ENCODE results near the gene CCDC88C.

DNA sequence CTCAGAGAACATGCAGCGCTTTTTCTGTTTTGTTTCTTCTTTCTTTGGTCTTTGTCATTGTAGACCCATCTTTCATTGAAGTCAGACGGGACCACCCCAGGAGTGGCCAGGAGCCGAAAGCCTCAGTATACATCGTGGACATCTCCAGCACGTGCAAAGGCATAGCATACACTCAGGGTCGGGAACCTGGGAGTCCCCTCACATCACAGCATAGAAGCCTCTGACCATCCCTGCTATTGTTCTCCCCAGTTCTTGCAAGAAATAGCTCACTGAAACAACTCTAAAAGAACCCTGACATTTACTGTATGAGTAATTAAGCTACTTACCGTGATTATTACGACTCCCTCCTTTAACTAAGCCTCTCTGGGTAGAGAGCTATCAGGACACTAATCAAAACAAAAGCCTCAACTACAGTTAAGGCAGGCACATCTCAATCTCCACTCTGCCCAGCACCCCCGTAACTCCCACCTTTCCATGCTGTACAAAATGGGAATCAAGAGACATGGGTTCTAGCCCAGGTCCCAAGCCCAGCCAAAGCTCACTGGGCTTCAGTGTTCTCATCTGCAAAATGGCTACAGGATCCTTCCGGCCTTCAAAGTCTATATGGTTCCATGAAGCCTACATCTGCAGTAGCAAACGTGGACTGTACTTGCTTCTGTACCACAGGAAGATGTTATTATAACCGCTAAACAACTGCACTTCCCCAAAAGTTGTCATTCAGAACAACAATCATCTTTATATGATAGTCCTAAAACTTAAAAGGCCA, 6.7 kb downstream of the CCDC88C start:
- TF ChIP-seq, protein P1, sequence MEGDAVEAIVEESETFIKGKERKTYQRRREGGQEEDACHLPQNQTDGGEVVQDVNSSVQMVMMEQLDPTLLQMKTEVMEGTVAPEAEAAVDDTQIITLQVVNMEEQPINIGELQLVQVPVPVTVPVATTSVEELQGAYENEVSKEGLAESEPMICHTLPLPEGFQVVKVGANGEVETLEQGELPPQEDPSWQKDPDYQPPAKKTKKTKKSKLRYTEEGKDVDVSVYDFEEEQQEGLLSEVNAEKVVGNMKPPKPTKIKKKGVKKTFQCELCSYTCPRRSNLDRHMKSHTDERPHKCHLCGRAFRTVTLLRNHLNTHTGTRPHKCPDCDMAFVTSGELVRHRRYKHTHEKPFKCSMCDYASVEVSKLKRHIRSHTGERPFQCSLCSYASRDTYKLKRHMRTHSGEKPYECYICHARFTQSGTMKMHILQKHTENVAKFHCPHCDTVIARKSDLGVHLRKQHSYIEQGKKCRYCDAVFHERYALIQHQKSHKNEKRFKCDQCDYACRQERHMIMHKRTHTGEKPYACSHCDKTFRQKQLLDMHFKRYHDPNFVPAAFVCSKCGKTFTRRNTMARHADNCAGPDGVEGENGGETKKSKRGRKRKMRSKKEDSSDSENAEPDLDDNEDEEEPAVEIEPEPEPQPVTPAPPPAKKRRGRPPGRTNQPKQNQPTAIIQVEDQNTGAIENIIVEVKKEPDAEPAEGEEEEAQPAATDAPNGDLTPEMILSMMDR (IDR thresholded peaks at IDR 0.05), result no peak
- TF ChIP-seq POLR2A (IDR thresholded peaks at IDR 0.05), result no peak
